ENCODE results near the gene DHRSX. TPM values are rescaled to one million over a fixed set of nuclear protein-coding genes. Genes with fewer than 3 reads are reported as not detected.

DHRSX gene
- total and polyA plus RNA-seq, 9 of the 15 experiments (the other 6 are each of a cell fraction or from before 2014, with no cell fraction given) = 0.59 to 11.0 (median 6.2) TPM

DNA sequence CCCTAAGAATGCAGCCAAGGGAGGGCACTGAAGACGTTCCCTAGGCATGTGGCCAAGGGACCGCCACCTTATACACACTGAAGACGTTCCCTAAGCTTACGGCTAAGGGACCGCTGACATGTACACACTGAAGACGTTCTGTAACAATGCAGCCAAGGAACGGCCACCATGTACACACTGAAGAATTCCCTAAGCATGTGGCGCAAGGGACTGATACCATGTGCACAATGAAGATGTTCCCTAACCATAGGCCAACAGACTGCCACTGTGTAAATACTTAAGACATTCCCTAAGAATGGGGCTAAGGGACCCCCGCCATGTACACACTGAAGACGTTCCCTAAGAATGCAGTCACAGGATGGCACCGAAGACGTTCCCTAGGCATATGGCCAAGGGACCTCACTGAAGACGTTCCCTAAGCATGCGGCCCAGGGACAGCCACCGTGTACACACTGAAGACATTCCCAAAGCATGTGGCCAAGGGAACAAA is 36.1 kb downstream of the DHRSX start (continued):
- peak; percentile 86 for TF ChIP-seq EP400 (IDR thresholded peaks at IDR 0.05)
- TF ChIP-seq HMGXB4 (CRISPR knock-in tag; IDR thresholded peaks at IDR 0.05) = peak; percentile 50; the same call in 1 of the 2 replicates
- no peak for TF ChIP-seq ELK3 (CRISPR knock-in tag; IDR thresholded peaks at IDR 0.05)
- TF ChIP-seq ESRRA (IDR thresholded peaks at IDR 0.05; ENCODE audit: borderline replicate concordance, low read depth) = peak; percentile 51; the same call in 1 of the 2 replicates
- TF ChIP-seq ZNF24 (IDR thresholded peaks at IDR 0.05) = peak; percentile 63
- no peak for TF ChIP-seq MAFK (IDR thresholded peaks at IDR 0.05; ENCODE audit: low read length)
- peak; percentile 80; the same call in 1 of the 2 replicates for TF ChIP-seq NCOA1 (IDR thresholded peaks at IDR 0.05; ENCODE audit: low read depth)
- TF ChIP-seq KAT2B (IDR thresholded peaks at IDR 0.05; ENCODE audit: low read depth, low read length) = no peak
- 0 out of 2 replicates have a peak, but pooled peaks have one; percentile 44 for TF ChIP-seq ZNF589 (CRISPR knock-in tag; IDR thresholded peaks at IDR 0.05; ENCODE audit: low read depth)
- TF ChIP-seq, protein P1, sequence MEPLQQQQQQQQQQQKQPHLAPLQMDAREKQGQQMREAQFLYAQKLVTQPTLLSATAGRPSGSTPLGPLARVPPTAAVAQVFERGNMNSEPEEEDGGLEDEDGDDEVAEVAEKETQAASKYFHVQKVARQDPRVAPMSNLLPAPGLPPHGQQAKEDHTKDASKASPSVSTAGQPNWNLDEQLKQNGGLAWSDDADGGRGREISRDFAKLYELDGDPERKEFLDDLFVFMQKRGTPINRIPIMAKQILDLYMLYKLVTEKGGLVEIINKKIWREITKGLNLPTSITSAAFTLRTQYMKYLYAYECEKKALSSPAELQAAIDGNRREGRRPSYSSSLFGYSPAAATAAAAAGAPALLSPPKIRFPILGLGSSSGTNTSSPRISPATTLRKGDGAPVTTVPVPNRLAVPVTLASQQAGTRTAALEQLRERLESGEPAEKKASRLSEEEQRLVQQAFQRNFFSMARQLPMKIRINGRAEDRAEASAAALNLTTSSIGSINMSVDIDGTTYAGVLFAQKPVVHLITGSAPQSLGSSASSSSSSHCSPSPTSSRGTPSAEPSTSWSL (CRISPR knock-in tag; IDR thresholded peaks at IDR 0.05; ENCODE audit: borderline replicate concordance) = no peak
- peak; percentile 55 for TF ChIP-seq FOXP1 (CRISPR knock-in tag; IDR thresholded peaks at IDR 0.05)
- no peak for TF ChIP-seq PREB (CRISPR knock-in tag; IDR thresholded peaks at IDR 0.05)
- TF ChIP-seq, protein P2, sequence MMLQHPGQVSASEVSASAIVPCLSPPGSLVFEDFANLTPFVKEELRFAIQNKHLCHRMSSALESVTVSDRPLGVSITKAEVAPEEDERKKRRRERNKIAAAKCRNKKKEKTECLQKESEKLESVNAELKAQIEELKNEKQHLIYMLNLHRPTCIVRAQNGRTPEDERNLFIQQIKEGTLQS (IDR thresholded peaks at IDR 0.05) = 0 out of 2 replicates have a peak, but pooled peaks have one; percentile 12
- TF ChIP-seq, protein P2 (CRISPR knock-in tag; conservative IDR thresholded peaks at IDR 0.05) = no peak
